GM12874 (cell line): ENCODE data around the gene TIMD4.

Experiments used
- TF ChIP-seq, protein P1 (sequence below): IDR thresholded peaks from 2 replicates; pipeline ENCODE4 v1.5.1; 2011; ENCODE audit warnings: low read depth, mild to moderate bottlenecking, control low read depth, low read length, moderate library complexity; ENCODE audit not compliant: insufficient read depth

TIMD4 gene

DNA sequence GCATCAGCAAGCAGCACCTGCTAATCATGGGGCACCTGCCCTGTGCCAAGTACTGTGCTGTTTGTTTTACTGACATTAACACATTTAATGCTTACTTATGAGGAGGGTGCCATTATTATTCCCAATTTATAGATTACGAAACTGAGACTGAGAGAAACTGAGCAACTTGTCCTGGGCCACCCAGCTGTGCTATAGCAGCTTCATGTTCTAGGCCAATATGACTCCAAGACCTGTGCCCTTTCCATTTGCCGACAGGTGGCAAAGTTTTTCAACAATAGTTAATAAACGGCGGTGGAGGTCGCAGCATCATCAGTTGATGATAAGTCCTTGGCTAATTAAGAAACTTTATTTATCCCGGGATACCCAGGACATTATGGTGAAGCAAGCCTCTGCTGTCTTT lies 55.4 kb downstream of the TIMD4 start:
- TF ChIP-seq, protein P1, sequence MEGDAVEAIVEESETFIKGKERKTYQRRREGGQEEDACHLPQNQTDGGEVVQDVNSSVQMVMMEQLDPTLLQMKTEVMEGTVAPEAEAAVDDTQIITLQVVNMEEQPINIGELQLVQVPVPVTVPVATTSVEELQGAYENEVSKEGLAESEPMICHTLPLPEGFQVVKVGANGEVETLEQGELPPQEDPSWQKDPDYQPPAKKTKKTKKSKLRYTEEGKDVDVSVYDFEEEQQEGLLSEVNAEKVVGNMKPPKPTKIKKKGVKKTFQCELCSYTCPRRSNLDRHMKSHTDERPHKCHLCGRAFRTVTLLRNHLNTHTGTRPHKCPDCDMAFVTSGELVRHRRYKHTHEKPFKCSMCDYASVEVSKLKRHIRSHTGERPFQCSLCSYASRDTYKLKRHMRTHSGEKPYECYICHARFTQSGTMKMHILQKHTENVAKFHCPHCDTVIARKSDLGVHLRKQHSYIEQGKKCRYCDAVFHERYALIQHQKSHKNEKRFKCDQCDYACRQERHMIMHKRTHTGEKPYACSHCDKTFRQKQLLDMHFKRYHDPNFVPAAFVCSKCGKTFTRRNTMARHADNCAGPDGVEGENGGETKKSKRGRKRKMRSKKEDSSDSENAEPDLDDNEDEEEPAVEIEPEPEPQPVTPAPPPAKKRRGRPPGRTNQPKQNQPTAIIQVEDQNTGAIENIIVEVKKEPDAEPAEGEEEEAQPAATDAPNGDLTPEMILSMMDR, result no peak

DNA sequence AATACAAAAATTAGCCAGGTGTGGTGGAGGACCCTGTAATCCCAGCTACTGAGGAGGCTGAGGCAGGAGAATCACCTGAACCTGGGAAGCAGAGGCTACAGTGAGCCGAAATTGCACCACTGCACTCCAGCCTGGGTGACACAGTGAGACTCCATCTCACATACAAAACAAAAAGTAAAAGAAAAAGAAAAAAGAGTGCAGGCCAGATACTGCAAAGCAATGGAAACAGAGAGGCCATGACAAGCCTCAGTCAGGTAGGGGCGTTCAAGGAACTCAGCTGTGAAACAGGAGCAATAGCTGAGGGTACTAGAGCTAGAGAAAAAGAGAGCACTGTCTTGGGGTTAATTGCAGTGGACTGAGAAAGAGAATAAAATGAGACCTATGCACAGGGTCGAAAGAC lies 56.2 kb downstream of the TIMD4 start:
- TF ChIP-seq, protein P1, result no peak

DNA sequence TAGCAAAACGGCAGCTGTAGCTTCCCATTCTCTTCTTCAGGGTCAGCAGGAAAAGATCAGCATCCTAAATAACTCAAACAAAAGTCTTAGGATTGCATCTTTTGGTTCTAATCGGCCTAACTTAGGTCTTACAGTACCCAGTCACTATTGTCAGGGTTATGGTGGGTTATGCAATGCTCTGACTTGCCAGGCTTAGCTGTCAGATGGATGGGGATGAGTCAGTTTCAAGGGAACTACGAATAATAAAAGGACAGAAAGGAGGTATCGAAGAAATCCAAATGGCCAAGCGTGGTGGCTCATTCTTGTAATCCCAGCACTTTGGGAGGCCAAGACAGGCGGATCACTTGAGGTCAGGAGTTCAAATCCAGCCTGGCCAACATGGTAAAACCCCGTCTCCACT lies 66.5 kb downstream of the TIMD4 start:
- TF ChIP-seq, protein P1, result no peak

DNA sequence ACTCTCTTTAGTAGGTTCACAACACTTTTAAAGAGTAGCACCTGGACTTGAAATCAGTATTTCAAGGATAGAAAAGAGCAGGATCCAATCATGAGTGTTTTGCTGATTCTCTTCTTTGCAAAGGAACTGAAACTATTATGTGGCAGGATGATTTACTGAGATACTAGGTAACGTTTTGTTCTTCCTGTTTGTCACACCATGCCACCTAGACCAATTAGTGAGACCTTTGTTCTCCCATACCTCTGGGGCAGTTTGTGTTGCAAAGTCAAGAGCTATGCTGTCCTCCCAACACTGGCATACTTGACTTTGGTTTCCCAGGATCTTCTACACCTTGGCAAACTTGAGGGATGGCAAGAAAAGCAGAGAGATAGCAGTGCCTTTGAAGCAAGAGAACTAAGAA lies 69.5 kb downstream of the TIMD4 start:
- TF ChIP-seq, protein P1, result no peak

DNA sequence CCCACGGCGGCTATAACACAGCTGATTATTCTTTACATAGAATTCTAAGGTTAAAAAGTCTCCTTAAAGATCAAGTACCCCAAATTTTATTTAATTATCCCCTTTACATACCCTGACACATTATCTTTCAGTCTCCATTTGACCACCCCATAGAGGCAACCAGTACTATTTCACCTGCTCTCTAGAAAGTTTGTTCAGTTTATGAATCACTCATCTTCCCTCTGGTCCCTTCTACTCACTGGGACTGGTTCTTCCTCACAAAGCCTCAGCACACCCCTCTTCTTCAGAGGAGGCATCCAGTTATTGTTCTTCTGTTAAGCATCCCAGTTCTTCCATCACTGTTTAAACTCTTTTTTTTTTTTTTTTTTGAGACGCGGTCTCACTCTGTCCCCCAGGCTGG lies 70.2 kb downstream of the TIMD4 start:
- TF ChIP-seq, protein P1, result no peak

DNA sequence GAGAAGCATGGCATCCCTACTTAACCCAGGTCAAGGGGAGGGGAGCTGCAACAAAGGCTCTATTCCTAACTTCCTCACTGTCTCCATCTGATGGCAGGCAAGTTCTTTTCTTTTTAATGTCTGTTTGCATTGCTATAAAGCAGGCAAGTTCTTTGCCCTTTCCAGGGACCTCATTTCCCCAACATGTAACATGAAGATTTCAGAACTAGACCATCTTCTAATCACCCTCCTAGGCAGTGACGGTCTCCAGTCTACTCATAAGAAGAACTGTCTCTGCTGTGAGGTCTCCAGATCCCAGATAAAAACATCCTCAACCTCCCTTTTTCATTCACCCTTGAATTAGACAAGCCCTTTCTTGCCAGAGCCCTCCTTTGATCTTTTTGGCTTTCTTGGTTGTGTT lies 70.8 kb downstream of the TIMD4 start:
- TF ChIP-seq, protein P1, result no peak

DNA sequence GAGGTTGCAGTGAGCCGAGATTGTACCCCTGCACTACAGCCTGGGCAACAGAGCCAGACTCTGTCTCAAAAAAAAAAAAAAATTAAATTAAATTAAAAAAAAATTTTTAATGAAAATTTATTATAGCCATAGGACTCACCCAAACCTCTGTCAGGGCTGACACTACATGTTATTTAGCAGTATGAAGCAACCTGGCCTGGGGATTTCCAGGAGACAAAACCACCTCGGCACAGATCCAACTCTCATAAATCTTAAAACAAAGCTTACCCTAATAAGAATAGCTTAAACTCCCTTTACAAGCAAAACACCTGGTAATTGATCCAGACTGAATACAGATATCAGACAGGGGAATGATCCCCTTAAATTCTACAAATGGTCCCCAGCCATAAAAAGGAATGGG lies 74.5 kb downstream of the TIMD4 start:
- TF ChIP-seq, protein P1, result no peak

DNA sequence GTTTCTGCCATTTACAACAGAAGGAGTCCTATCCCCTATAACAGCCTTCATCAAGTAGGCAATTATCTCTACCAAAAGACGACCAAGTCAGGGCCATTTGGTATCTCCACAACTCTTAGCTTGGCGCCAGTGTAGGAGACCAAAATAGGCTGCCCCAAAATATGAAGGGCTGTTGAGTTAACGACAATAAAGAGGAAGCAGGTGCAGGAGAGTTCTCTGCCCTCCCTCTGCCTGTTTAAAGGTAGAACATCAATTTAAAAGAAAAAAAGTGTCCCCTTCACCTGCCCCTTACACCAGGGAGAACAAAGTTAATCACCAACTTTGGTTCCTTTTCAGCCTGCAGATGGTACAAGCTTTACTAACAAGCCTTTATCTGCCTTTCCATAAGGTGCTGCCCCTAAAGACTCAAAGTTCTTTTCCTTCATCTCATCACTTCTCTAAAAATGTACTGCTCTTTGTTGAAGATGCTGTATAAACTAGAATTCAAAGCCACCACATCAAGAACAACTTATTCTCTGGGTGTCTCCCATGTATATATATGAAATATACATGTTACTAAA lies 79.6 kb downstream of the TIMD4 start:
- TF ChIP-seq, protein P1, result no peak
